HL-60/S4 treated with retinoic acid at 250 ng/mL for 4 days and 3 days (cell line): ENCODE results near the gene RBM44.

Source experiments
- in situ Hi-C: fragments of 300-500 bp; cut with MboI; formaldehyde crosslinking; loops from 2 replicates; pipeline ENCODE4 v1.7.0; 2022; ENCODE audit warnings: low sequenced_read_pairs

Gene RBM44

GRCh38 chr2:237883951-237884446, 85.4 kb downstream of the RBM44 start:
- in situ Hi-C loops, result no loop called here

DNA sequence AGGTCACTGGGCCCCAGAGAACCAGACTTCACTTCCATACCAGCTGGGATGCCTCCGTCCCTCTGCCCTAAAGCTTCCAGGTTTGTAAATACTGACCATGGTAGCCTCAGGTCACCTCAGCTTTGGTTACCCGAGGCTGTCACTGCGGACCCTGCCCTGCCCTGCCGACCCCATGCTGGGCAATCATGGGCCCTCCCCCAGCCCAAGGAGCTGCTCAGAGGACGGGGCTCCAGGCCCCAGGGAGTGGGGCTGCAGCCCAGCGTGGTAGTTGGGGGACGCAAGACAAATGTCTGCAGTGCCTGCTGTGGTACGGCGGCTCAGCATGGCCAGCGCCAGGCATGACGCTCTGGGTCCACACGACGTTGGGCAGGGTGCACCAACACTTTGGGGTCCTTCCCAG, 86.1 kb downstream of the RBM44 start:
- in situ Hi-C loops, result no loop called here

DNA sequence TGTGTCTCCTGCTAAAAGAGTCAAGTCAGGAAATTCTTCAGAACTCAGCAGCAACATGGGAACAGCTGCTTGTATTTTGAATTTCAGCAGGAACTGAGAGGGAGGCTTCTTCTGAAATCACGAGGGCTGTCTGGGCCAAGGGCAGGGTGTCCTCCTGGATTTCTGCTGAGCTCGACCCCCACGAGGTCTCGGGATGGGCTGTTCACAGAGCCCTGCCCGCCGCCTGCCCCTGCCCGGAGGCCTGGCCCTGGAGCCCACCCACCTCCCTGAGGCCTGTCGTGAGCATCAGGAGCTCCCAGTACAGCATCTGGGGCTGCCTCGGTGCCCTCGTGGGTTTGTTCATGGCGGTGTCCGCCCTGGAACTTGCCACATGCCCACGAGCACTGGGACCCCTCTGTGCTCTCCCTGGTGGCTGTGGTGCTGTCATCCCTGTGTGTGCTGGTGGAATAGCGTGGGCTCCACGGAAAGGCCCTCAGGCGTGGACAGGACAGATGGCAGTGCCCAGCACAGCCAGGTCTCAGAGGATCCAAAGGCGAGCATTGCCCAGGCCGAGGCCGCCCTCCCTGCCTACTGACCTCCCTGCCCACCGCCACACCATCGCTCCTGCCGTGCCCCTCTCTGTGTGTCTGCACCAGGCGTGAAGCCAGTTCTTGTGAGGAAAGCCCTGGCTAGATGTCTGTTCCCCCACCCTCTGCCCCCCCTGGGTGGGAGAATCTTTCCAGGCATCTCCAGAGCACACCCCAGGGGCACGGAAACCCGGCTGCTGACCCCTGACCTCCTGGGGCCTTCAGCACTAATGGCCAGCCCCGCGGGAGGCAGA, 86.7 kb downstream of the RBM44 start:
- in situ Hi-C loops, result no loop called here

- in situ Hi-C loops, result no loop called here
Observed at GRCh38 chr2:237885931-237886684, 87.5 kb downstream of the RBM44 start.

- in situ Hi-C loops, result no loop called here
Observed at GRCh38 chr2:237886685-237887481, 88.3 kb downstream of the RBM44 start.

DNA sequence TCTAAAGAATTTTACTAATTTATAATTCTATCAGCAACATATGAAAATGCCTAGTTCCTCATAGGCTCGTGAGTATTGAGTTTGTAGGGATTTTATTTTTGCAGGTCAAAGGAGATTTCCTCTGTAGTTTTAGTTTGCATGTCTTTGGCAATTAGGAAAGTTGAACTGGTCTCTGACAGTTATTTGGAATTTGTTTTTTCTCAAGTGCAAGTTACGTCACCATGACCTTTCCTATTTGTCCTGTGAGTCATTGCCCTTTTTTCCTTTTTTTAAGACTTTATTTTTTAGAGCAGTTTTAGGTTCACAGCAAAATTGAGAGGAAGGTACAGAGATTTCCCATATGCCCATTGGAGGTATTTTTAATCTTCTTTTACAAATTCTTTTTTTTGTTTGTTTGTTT, 89.8 kb downstream of the RBM44 start:
- in situ Hi-C loops, result no loop called here

DNA sequence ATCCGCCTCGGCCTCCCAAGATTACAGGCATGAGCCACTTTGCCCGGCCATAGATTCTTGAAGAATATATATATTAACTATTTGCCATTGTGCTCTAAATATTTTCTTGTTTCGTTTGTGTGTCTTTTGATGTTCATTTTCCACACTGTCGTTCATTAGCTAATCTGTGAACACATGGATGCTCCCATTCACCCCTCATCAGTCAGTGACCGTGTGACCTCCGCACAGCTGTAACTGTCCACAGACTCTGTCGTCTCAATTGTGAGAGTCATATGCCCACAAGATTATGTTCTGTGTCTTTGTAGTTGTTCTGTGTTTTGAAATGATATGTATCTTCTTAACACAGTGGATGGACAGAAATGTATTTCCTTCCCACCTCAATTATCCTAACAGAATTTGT, 90.4 kb downstream of the RBM44 start:
- in situ Hi-C loops, result no loop called here

- in situ Hi-C loops, result no loop called here
Observed at GRCh38 chr2:237889811-237890210, 91.2 kb downstream of the RBM44 start.
